Mesenchymal stem cell (in vitro differentiated cells and primary cell): ENCODE data around the gene FOXO6.

Experiments
- DNase-seq: peaks from one replicate; pipeline ENCODE4 v3.0.0-alpha.2; 2013
- H2AFZ ChIP-seq: one replicate; pipeline ENCODE4 v1.6.1; 2013; ENCODE audit warnings: low read depth, mild to moderate bottlenecking, control low read depth, inconsistent platforms, low read length, moderate library complexity
- H2AK5ac ChIP-seq: 2 replicates; pipeline ENCODE4 v1.6.1; 2013; ENCODE audit warnings: low read length, moderate library complexity, mild to moderate bottlenecking, inconsistent platforms; ENCODE audit not compliant: severe bottlenecking
- H2BK120ac ChIP-seq: one replicate; pipeline ENCODE4 v1.6.1; 2013; ENCODE audit warnings: low read depth, mild to moderate bottlenecking, inconsistent platforms, low read length, moderate library complexity
- H2BK12ac ChIP-seq, 2 experiments: one replicate each; pipeline ENCODE4 v1.6.1; 2013; ENCODE audit warnings: inconsistent platforms in 2 of 2, low read length in 2 of 2, mild to moderate bottlenecking in 2 of 2, moderate library complexity in 2 of 2, control low read depth in 1 of 2
- H2BK15ac ChIP-seq: one replicate; pipeline ENCODE4 v1.6.1; 2013; ENCODE audit warnings: mild to moderate bottlenecking, low read depth, inconsistent platforms; ENCODE audit not compliant: poor library complexity, severe bottlenecking
- H2BK5ac ChIP-seq: 2 replicates; pipeline ENCODE4 v1.6.1; 2013; ENCODE audit warnings: low read depth, mild to moderate bottlenecking, low read length, control low read depth, inconsistent platforms; ENCODE audit not compliant: poor library complexity, severe bottlenecking
- H3K14ac ChIP-seq, 2 experiments: one replicate each; pipeline ENCODE4 v1.6.1; 2013; ENCODE audit warnings: inconsistent platforms in 2 of 2, low read length in 2 of 2, control low read depth in 1 of 2, mild to moderate bottlenecking in 1 of 2, moderate library complexity in 1 of 2
- H3K18ac ChIP-seq, 2 experiments: one replicate each; pipeline ENCODE4 v1.6.1; 2013; ENCODE audit warnings: inconsistent platforms in 2 of 2, low read length in 2 of 2, control low read depth in 1 of 2, low read depth in 1 of 2, mild to moderate bottlenecking in 1 of 2
- H3K23ac ChIP-seq, 2 experiments: one replicate each; pipeline ENCODE4 v1.6.1; 2013; ENCODE audit warnings: inconsistent platforms in 2 of 2, low read length in 2 of 2, mild to moderate bottlenecking in 2 of 2, moderate library complexity in 2 of 2, control low read depth in 1 of 2
- H3K27ac ChIP-seq: 2 replicates; pipeline ENCODE4 v1.5.1; 2013; ENCODE audit warnings: mild to moderate bottlenecking, moderate library complexity, low read length, control low read depth, inconsistent platforms; ENCODE audit not compliant: poor library complexity, severe bottlenecking
- H3K27me3 ChIP-seq, 2 experiments: 2 replicates each; pipeline versions ENCODE4 v1.6.1 to v1.7.0; 2013; ENCODE audit warnings: low read length in 2 of 2, mild to moderate bottlenecking in 2 of 2, moderate library complexity in 2 of 2, control low read depth in 1 of 2, inconsistent platforms in 1 of 2; ENCODE audit not compliant: control insufficient read depth in 1 of 2, insufficient read depth in 1 of 2
- H3K36me3 ChIP-seq, 2 experiments: 2 replicates each; pipeline versions ENCODE4 v1.6.1 to v1.7.0; 2013; ENCODE audit warnings: low read length in 2 of 2, control low read depth in 1 of 2, inconsistent platforms in 1 of 2, low read depth in 1 of 2, mild to moderate bottlenecking in 1 of 2; ENCODE audit not compliant: insufficient read depth in 2 of 2, control insufficient read depth in 1 of 2
- H3K4ac ChIP-seq, 2 experiments: one replicate each; pipeline ENCODE4 v1.6.1; 2013; ENCODE audit warnings: inconsistent platforms in 2 of 2, low read length in 2 of 2, mild to moderate bottlenecking in 2 of 2, moderate library complexity in 2 of 2, control low read depth in 1 of 2, low read depth in 1 of 2
- H3K4me1 ChIP-seq: 2 replicates; pipeline ENCODE4 v1.6.1; 2013; ENCODE audit warnings: low read depth, low read length, control low read depth; ENCODE audit not compliant: control insufficient read depth, insufficient read depth
- H3K4me2 ChIP-seq: 2 replicates; pipeline ENCODE4 v1.6.1; 2013; ENCODE audit warnings: low read length, mild to moderate bottlenecking, inconsistent platforms; ENCODE audit not compliant: poor library complexity, severe bottlenecking
- H3K4me3 ChIP-seq, 2 experiments: 2 replicates each; pipeline versions ENCODE4 v1.5.1 to v1.7.0; 2013; ENCODE audit warnings: low read length in 2 of 2, mild to moderate bottlenecking in 2 of 2, control low read depth in 1 of 2, low read depth in 1 of 2; ENCODE audit not compliant: insufficient read depth in 1 of 2
- H3K79me1 ChIP-seq: replicated peaks from 2 replicates; pipeline ENCODE4 v1.6.1; 2013; ENCODE audit warnings: mild to moderate bottlenecking, control low read depth, low read length, inconsistent platforms; ENCODE audit not compliant: poor library complexity, severe bottlenecking
- H3K9ac ChIP-seq: 2 replicates; pipeline ENCODE4 v1.7.0; 2013; ENCODE audit warnings: mild to moderate bottlenecking, low read length, moderate library complexity
- H3K9me3 ChIP-seq: 2 replicates; pipeline ENCODE4 v1.7.0; 2013; ENCODE audit warnings: mild to moderate bottlenecking, low read length; ENCODE audit not compliant: control insufficient read depth
- H4K8ac ChIP-seq: one replicate; pipeline ENCODE4 v1.6.1; 2013; ENCODE audit warnings: inconsistent platforms, mild to moderate bottlenecking, low read length, moderate library complexity
- H4K91ac ChIP-seq: one replicate; pipeline ENCODE4 v1.6.1; 2013; ENCODE audit warnings: mild to moderate bottlenecking, low read length, inconsistent platforms
- WGBS: methylation state at CpG from one replicate; pipeline ENCODE4 v1.1.7; 2013; ENCODE audit warnings: mixed read lengths; 5-methylcytosine and 5-hydroxymethylcytosine counted together

FOXO6 gene

DNA sequence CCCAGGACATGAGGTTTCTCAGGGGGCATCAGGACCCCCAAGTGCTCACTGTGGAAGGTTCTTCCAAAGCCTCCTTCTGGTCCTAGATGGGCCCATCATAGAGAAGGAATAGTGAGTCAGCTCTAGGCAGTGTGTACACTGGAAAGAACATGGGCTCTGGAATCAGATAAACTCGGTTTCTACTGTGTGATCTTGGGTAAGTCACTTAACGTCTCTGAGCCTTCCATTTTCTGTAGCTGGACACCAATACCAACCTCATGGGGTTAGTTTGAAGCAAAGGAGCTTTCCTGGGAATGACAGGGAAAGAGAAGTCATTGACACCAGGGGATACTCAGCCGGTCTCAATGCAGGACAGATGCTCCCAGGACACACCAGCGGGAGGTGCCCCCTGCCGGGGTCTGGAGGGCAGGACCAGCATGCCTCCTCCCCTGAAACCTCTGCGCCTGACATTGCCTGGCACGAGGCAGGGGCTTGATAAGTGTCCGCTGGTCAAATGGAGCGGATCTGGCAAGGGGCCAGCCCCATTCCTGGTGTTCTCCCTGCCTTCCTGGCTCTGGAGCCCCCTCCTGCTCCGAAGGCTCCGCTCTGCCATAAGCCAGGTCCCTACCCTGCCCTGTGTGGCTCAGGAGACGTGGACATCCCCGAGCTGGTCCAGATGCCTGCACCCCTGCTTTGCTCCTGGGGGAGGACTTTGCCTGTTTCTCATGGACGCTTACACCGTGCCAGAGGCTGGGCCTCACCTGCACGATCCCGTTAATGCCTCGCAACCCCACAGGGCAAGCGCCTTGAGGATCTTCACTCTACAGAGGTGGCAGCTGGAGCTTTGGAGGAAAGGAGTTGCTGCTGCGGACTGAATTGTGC, 70.5 kb downstream of the FOXO6 start:
- Histone ChIP-seq H2BK15ac (no peak overlapping the region), H3K9ac (no peak overlapping the region), H2BK120ac (no peak overlapping the region), H3K4me2 (no peak overlapping the region), H4K8ac (no peak overlapping the region), H3K79me1 (no peaks in the 10 kb centered on the region), H2BK12ac (peak overlapping the region in 1 of 2 experiments; percentile 12), H3K9me3 (no peaks in the 10 kb centered on the region), H3K4me3 (no peak overlapping the region), H3K27ac (no peak overlapping the region), H4K91ac (peak overlapping the region; percentile 34), H3K27me3 (peaks cover 41 to 68% of the 10 kb centered on the region in 2 experiments), H3K18ac (peak overlapping the region in 1 of 2 experiments; percentile 53), H2AK5ac (no peak overlapping the region), H3K23ac (no peak overlapping the region), H3K4me1 (peaks cover 34% of the 10 kb centered on the region), H3K36me3 (no peaks in the 10 kb centered on the region), H2AFZ (no peak overlapping the region), H3K14ac (peak overlapping the region in 1 of 2 experiments; percentile 91), H2BK5ac (no peak overlapping the region), H3K4ac (no peak overlapping the region)
- WGBS = 92% methylated on average over 19 of the region's 20 CpGs
- DNase-seq = no peak
